ENCODE data around the gene ZBTB8OS. TPM values are rescaled to one million over a fixed set of nuclear protein-coding genes. Genes with fewer than 3 reads are reported as not detected.

The ZBTB8OS gene
- polyA plus RNA-seq, 3 donors, result 23.4 to 53.5 (median 35.9) TPM

- 93 to 95% (median 95%) methylated on average over 2 of the region's 2 CpGs for WGBS, 3 donors
- H3K27ac ChIP-seq (ENCODE audit: low read depth, low read length), result no peak overlapping the region
Measured at GRCh38 chr1:32622205-32622604, 28.1 kb downstream of the ZBTB8OS start.

DNA sequence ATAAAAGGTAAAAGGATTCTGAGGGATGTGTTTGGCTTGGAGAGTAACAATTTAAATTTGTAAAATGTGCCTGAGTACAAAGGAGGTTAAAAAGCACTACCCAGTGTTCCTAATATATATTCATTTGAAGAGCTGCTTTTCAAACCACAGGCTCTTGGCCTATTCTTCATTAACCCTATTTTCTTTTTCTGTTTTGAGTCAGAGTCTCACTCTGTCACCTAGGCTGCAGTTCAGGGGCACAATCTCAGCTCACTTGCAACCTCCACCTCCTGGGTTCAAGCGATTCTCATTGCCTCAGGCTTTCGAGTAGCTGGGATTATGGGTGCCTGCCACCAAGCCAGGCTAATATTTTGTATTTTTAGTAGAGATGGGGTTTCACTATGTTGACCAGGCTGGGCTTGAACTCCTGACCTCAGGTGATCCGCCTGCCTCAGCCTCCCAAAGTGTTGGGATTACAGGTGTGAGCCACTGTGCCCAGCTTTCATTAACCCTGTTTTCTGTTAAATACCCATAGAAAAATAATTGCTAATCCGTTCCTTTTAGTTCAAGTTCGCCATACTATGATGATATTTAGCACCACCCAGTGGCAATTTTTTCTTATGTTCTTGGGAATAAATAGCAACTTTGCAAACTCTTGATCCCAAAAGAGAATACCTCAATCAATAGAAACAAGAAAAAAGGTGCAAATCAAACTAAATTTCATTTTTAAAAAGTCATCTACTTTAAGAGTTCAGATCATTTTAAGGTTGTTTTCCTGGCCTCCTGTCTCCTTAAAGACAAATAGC lies 30.5 kb downstream of the ZBTB8OS start:
- H3K27ac ChIP-seq (ENCODE audit: low read depth, low read length), result no peak overlapping the region
- 61 to 75% (median 68%) methylated on average over 5 of the region's 5 CpGs for WGBS, 3 donors

DNA sequence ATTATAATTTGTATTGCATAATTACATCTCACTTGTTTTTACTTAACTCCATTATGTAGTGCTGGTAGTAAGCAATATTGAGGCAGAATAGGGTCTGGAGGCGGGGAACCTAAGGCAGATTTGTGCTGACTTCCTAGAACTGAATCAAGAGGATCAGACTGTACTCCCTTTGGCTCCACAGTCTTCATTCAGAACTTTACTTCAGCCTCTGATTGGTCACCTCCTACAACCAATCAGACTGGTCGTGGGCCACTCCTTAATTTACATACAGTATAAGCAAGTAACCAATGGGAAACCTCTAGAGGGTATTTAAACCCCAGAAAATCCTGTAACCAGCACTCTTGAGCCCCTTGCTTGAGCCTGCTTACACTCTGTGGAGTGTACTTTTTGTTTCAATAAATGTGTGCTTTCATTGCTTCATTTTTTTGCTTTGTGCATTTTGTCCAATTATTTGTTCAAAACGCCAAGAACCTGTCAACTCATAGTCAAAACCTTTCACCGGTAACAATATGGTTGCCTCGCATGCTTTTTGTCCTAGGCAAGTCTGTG lies 31.6 kb downstream of the ZBTB8OS start:
- no peak overlapping the region for H3K27ac ChIP-seq (ENCODE audit: low read depth, low read length)
- 95 to 98% (median 95%) methylated on average over 5 of the region's 5 CpGs for WGBS, 3 donors

- no peak overlapping the region for H3K27ac ChIP-seq (ENCODE audit: low read depth, low read length)
- WGBS, 3 donors, result 88 to 91% (median 90%) methylated on average over 5 of the region's 5 CpGs
Measured at GRCh38 chr1:32613472-32613871, 36.9 kb downstream of the ZBTB8OS start.

- 5 to 6% (median 6%) methylated on average over 35 of the region's 35 CpGs for WGBS, 3 donors
Measured at GRCh38 chr1:32612189-32612881, 38.0 kb downstream of the ZBTB8OS start.

DNA sequence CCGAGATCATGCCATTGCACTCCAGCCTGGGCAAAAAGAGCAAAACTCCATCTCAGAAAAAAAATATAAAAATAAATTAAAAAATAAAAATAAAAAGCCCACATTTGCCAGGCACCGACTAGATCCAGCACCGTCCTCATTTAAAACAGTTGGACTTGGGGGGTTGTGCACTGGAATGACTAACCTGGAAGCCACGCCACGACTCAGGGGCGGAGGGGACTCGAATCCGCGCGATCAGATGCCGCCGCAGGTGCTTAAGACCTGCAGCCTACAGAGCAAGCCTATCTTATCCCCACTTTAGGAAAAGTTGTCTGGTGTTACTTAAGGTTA lies 38.5 kb downstream of the ZBTB8OS start:
- WGBS, 3 donors, result 7 to 14% (median 12%) methylated on average over 12 of the region's 12 CpGs
- H3K27ac ChIP-seq (ENCODE audit: low read depth, low read length), result no peak overlapping the region

More at GRCh38 chr1:32612189-32612881, 38.0 kb downstream of the ZBTB8OS start:
- H3K27ac ChIP-seq (ENCODE audit: low read depth, low read length), result no peak overlapping the region

GRCh38 chr1:32609180-32609579 lies 41.2 kb downstream of the ZBTB8OS start:
- no peak overlapping the region for H3K27ac ChIP-seq (ENCODE audit: low read depth, low read length)
- 88 to 91% (median 90%) methylated on average over 4 of the region's 4 CpGs for WGBS, 3 donors

GRCh38 chr1:32606565-32607371 lies 43.6 kb downstream of the ZBTB8OS start:
- H3K27ac ChIP-seq (ENCODE audit: low read depth, low read length), result no peak overlapping the region
- 91 to 92% (median 92%) methylated on average over 11 of the region's 11 CpGs for WGBS, 3 donors

GRCh38 chr1:32605711-32606424 lies 44.5 kb downstream of the ZBTB8OS start:
- 95 to 98% (median 95%) methylated on average over 17 of the region's 17 CpGs for WGBS, 3 donors
- H3K27ac ChIP-seq (ENCODE audit: low read depth, low read length), result no peak overlapping the region

- 93 to 96% (median 94%) methylated on average over 2 of the region's 2 CpGs for WGBS, 3 donors
- H3K27ac ChIP-seq (ENCODE audit: low read depth, low read length), result no peak overlapping the region
Measured at GRCh38 chr1:32600034-32600433, 50.3 kb downstream of the ZBTB8OS start.

DNA sequence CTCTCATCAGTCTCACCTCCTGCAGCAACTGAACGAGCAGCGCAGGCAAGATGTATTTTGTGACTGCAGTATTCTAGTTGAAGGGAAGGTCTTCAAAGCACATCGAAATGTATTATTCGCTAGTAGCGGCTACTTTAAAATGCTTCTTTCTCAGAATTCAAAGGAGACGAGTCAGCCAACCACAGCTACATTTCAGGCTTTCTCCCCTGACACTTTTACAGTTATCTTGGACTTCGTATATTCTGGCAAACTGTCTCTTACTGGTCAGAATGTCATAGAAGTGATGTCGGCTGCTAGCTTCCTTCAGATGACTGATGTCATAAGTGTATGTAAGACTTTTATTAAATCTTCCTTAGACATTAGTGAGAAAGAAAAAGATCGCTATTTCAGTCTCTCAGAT lies 57.4 kb downstream of the ZBTB8OS start:
- no peak overlapping the region for H3K27ac ChIP-seq (ENCODE audit: low read depth, low read length)
- WGBS, 3 donors, result 92 to 95% (median 94%) methylated on average over 9 of the region's 9 CpGs

GRCh38 chr1:32580348-32581017 lies 69.9 kb downstream of the ZBTB8OS start:
- WGBS, 3 donors, result 86 to 89% (median 88%) methylated on average over 10 of the region's 10 CpGs
- no peak overlapping the region for H3K27ac ChIP-seq (ENCODE audit: low read depth, low read length)

Other genes starting within 250 kb of the ZBTB8OS start
- gene ZBTB8B, start 185.5 kb downstream of the ZBTB8OS start, polyA plus RNA-seq, result under 1 TPM in 2 of 3 donors, not detected in 1; under 0.01 to 0.01 TPM
- 1 to 10 TPM; 1.9 to 2.2 (median 2.1) TPM for gene ZBTB8A, start 111.1 kb downstream of the ZBTB8OS start, polyA plus RNA-seq
- gene RBBP4, start 658 bp upstream of the ZBTB8OS start, polyA plus RNA-seq, result 10 to 100 TPM; 41.3 to 45.5 (median 45.3) TPM
- 1 to 10 TPM in 2 of 3 donors, under 1 TPM in 1; 0.56 to 9.0 (median 5.6) TPM for gene SYNC, start 52.2 kb upstream of the ZBTB8OS start, polyA plus RNA-seq
- 10 to 100 TPM; 22.5 to 63.1 (median 35.5) TPM for gene YARS1, start 166.8 kb upstream of the ZBTB8OS start, polyA plus RNA-seq
- gene S100PBP, start 167.1 kb upstream of the ZBTB8OS start, polyA plus RNA-seq, result 10 to 100 TPM in 1 of 3 donors, 1 to 10 TPM in 2; 2.9 to 11.7 (median 8.7) TPM
- gene FNDC5, start 220.4 kb upstream of the ZBTB8OS start, polyA plus RNA-seq, result 1 to 10 TPM in 1 of 3 donors, under 1 TPM in 2; 0.59 to 4.2 (median 0.77) TPM
- gene HPCA, start 235.9 kb upstream of the ZBTB8OS start, polyA plus RNA-seq, result 1 to 10 TPM in 1 of 3 donors, under 1 TPM in 2; 0.04 to 1.1 (median 0.25) TPM

Measured in adipose tissue (tissue), 3 donors.